Thymus (tissue), 11 donors: Measurements from ENCODE around the gene KRT36. TPM values are rescaled to one million over a fixed set of nuclear protein-coding genes. Genes with fewer than 3 reads are reported as not detected.

Source experiments
- DNase-seq, 9 donors: peaks; one replicate each; pipeline ENCODE4 v3.0.0-alpha.2; 2013; ENCODE audit warnings: low spot score in 9 of 9, low read depth in 6 of 9, missing footprints in 1 of 9
- H3K27ac ChIP-seq, 2 donors: one replicate each; pipeline ENCODE4 v1.5.1; 2013; ENCODE audit warnings: control low read depth in 1 of 2, low read depth in 1 of 2, low read length in 1 of 2, mild to moderate bottlenecking in 1 of 2, moderate library complexity in 1 of 2
- H3K27me3 ChIP-seq, 2 donors: one replicate each; pipeline ENCODE4 v1.5.1; 2013; ENCODE audit warnings: low read length in 1 of 2; ENCODE audit not compliant: control insufficient read depth in 2 of 2, insufficient read depth in 1 of 2
- H3K36me3 ChIP-seq, 2 donors: one replicate each; pipeline ENCODE4 v1.5.1; 2013; ENCODE audit warnings: low read length in 1 of 2, mild to moderate bottlenecking in 1 of 2, moderate library complexity in 1 of 2; ENCODE audit not compliant: control insufficient read depth in 2 of 2, insufficient read depth in 2 of 2
- H3K4me1 ChIP-seq, 2 donors: one replicate each; pipeline ENCODE4 v1.5.1; 2013; ENCODE audit warnings: low read length in 2 of 2; ENCODE audit not compliant: control insufficient read depth in 2 of 2, insufficient read depth in 2 of 2
- H3K4me3 ChIP-seq, 2 donors: one replicate each; pipeline ENCODE4 v1.5.1; 2013; ENCODE audit warnings: low read length in 2 of 2, control low read depth in 1 of 2, mild to moderate bottlenecking in 1 of 2
- H3K9me3 ChIP-seq, 2 donors: one replicate each; pipeline ENCODE4 v1.5.1; 2013; ENCODE audit warnings: low read length in 1 of 2, mild to moderate bottlenecking in 1 of 2; ENCODE audit not compliant: control insufficient read depth in 2 of 2, insufficient read depth in 1 of 2
- WGBS: extraction: QIAGEN DNeasy Blood & Tissue Kit; methylation state at CpG from one replicate; pipeline ENCODE4 v1.1.7; 2013; 5-methylcytosine and 5-hydroxymethylcytosine counted together
- polyA plus RNA-seq: library from polyadenylated mRNA; stranded (reverse); fragments of 200-250 nt; gene quantifications from one replicate; pipeline ENCODE4 v1.2.3, GENCODE V29; 2013
- total RNA-seq: library from RNA; stranded (reverse); fragments of 120-200 nt; gene quantifications from one replicate; pipeline ENCODE4 v1.2.4, GENCODE V29; 2013
- donor health status: healthy.

Gene KRT36
- total and polyA plus RNA-seq, 2 donors: 1.2 to 3.5 TPM

- 90% methylated on average over 3 of the region's 3 CpGs for WGBS
- Histone ChIP-seq H3K4me3 (no peak overlapping the region), H3K4me1 (peaks cover 0 to 9% of the 10 kb centered on the region in 2 donors), H3K27ac (no peak overlapping the region), H3K27me3 (peaks cover 0 to 2% of the 10 kb centered on the region in 2 donors), H3K36me3 (no peaks in the 10 kb centered on the region), H3K9me3 (no peaks in the 10 kb centered on the region)
- no peak for DNase-seq
Measured at GRCh38 chr17:41453066-41453465, 36.6 kb downstream of the KRT36 start.

DNA sequence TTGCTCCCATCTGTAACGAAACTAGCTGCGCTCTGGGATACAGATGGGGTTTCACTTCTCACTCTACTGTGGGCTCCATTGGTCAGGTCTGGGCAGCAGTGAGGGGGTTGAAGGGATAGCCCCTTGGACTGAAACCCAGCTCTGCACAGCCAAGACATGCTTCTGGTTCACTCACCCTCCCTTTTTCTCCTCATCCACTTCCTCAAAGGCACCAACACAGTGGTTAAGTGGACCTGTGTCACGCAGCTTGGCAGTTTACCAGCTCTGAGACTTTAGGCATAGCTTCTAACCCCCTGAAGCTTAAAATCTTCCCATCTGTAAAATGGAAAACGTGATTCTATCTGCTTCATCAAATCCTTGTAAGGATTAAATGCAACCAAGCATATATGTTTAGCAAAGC, 37.4 kb downstream of the KRT36 start:
- Histone ChIP-seq H3K27ac (no peak overlapping the region), H3K9me3 (no peaks in the 10 kb centered on the region), H3K36me3 (no peaks in the 10 kb centered on the region), H3K27me3 (peaks cover 0 to 2% of the 10 kb centered on the region in 2 donors), H3K4me3 (no peak overlapping the region), H3K4me1 (peaks cover 0 to 9% of the 10 kb centered on the region in 2 donors)
- DNase-seq: no peak
- 47% methylated on average over 4 of the region's 4 CpGs for whole genome bisulfite sequencing

DNA sequence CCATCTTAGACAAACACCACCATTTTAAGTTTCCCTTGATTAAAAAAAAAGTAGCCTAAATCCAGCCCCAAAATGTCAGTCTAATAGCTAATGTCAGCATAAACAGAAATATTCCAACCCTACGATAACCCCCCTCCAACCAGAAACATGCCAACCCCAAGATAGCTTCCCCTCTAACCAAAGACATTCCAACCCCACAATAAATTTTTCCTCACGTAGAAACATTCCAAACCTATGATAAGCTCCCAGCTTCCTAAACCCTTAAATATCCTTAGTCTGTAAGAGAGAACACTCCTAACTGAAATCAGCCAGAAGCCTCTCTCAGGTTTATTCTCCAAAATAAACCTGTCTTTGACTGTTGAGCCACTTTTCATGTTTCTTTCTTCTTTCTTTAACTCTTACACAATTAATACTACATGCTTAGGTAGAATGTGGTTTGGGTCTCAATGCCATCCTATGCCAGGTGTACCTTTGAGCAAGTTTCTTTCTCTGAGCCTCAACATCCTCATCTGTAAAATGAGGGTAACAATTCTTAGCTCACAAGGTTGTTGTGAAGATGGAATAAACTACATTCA, 38.5 kb downstream of the KRT36 start:
- Histone ChIP-seq H3K27ac (no peak overlapping the region), H3K9me3 (no peaks in the 10 kb centered on the region), H3K4me1 (peaks cover 0 to 1% of the 10 kb centered on the region in 2 donors), H3K36me3 (no peaks in the 10 kb centered on the region), H3K27me3 (peaks cover 0 to 2% of the 10 kb centered on the region in 2 donors), H3K4me3 (no peak overlapping the region)
- 95% methylated on average over 2 of the region's 2 CpGs for WGBS
- no peak for DNase-seq

GRCh38 chr17:41449008-41449407, 40.7 kb downstream of the KRT36 start:
- Histone ChIP-seq H3K4me3 (no peak overlapping the region), H3K27me3 (peaks cover 0 to 2% of the 10 kb centered on the region in 2 donors), H3K27ac (no peak overlapping the region), H3K36me3 (no peaks in the 10 kb centered on the region), H3K4me1 (no peaks in the 10 kb centered on the region), H3K9me3 (no peaks in the 10 kb centered on the region)
- DNase-seq: no peak
- 91% methylated on average over 6 of the region's 6 CpGs for WGBS

DNA sequence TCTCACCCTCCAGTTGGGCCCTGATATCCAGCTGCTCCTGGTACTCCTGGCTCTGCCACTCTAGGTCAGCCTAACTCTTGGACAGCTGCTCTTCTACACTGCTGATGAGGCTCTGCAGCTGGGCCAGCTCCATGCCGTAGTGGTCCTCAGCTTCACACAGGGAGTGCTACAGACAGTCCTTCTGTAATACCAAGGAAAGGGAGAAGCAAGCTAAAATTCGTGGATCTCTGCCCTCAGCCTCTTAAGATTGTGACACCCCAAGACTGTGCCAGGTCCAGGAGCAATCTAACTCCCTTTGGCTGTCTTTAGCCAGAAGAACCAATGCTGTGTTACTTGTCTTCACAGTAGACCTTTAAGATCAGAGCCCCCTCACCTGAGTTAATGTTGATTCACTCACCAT, 41.2 kb downstream of the KRT36 start:
- H3K27ac ChIP-seq: no peak overlapping the region
- no peaks in the 10 kb centered on the region for H3K27me3 ChIP-seq
- H3K4me3 ChIP-seq: no peak overlapping the region
- no peak for DNase-seq
- no peaks in the 10 kb centered on the region for H3K4me1 ChIP-seq
- WGBS: 48% methylated on average over 2 of the region's 2 CpGs
- H3K36me3 ChIP-seq: no peaks in the 10 kb centered on the region
- no peaks in the 10 kb centered on the region for H3K9me3 ChIP-seq

- Histone ChIP-seq H3K36me3 (no peaks in the 10 kb centered on the region), H3K4me1 (no peaks in the 10 kb centered on the region), H3K27me3 (no peaks in the 10 kb centered on the region), H3K27ac (no peak overlapping the region), H3K9me3 (no peaks in the 10 kb centered on the region), H3K4me3 (no peak overlapping the region)
- no peak for DNase-seq
- WGBS: 90% methylated on average over 2 of the region's 2 CpGs
Measured at GRCh38 chr17:41446806-41447205, 42.9 kb downstream of the KRT36 start.

DNA sequence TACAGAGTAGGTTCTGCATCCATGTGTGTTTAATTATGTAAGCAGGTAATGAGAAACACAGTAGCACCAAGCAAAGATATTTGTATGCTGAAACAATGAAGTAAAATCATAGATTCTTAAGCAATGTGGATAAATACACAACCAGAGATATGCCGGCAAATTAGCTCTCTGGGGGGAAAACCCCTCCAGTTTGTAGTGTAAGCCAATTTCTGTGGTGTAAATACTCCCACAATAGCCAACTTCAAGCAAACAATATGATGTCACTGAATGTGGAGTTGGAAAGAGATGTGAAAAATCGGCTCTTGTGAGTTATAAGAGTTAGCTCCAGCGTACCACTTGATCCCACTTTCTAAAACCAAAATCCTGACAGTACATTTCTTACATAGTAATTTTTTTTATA, 45.1 kb downstream of the KRT36 start:
- no peaks in the 10 kb centered on the region for H3K27me3 ChIP-seq
- no peaks in the 10 kb centered on the region for H3K9me3 ChIP-seq
- no peak overlapping the region for H3K27ac ChIP-seq
- no peak overlapping the region for H3K4me3 ChIP-seq
- H3K36me3 ChIP-seq: no peaks in the 10 kb centered on the region
- 78% methylated on average over 3 of the region's 3 CpGs for WGBS
- DNase-seq: no peak
- H3K4me1 ChIP-seq: no peaks in the 10 kb centered on the region

DNA sequence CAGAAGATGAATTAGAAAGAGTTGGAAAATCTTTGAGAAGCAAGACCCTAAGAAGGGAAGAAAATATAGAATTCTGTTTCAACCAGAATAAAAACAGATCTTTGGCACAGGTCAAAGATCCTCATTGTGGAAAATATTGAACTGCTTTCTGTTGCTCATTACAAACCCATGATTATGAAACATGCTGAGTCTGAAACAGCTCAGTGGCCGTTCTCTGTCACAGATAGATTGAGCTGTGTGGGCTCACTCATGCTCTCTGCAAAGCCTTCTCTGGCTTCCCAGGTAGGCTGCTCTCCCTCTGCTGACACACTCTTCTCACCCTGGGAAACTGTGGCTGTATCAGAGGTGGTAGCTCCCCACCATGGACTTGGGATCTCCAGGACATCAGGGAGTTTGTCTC, 45.5 kb downstream of the KRT36 start:
- Histone ChIP-seq H3K9me3 (no peaks in the 10 kb centered on the region), H3K4me1 (no peaks in the 10 kb centered on the region), H3K27me3 (no peaks in the 10 kb centered on the region), H3K4me3 (no peak overlapping the region), H3K27ac (no peak overlapping the region), H3K36me3 (no peaks in the 10 kb centered on the region)
- WGBS: 86% methylated on average over 1 of the region's 1 CpG
- no peak for DNase-seq

- WGBS: 92% methylated on average over 4 of the region's 4 CpGs
- Histone ChIP-seq H3K27ac (no peak overlapping the region), H3K36me3 (no peaks in the 10 kb centered on the region), H3K9me3 (no peaks in the 10 kb centered on the region), H3K4me1 (no peaks in the 10 kb centered on the region), H3K4me3 (no peak overlapping the region), H3K27me3 (no peaks in the 10 kb centered on the region)
- no peak for DNase-seq
Measured at GRCh38 chr17:41442739-41443138, 47.0 kb downstream of the KRT36 start.
